Measurements from ENCODE around the gene CTNNA1. TPM values are rescaled to one million over a fixed set of nuclear protein-coding genes. Genes with fewer than 3 reads are reported as not detected.
"Not testable (repeated sequence)": the region's sequence is repeated elsewhere in the genome, so short reads cannot be mapped to it uniquely, and the experiment has no call there.

Gene CTNNA1
- total and polyA plus RNA-seq, 4 donors: 208 to 295 (median 253) TPM

DNA sequence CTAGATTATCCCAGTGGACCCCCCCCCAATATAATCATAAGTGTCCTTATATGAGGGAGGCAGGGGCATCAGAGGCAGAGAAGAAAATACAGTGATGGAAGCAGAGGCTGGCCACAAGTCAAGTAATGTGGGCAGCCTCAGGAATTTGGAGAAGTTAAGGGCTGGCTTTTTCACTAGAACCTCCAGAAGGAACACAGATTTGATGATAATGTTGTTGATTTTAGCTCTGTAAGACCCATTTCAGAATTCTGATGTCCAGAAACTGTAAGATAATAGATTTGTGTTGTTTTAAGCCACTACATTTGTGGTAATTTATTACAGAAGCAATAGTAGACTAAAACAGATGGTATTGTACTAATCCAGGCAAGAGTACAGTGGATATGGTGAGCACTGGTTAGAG lies 158.2 kb downstream of the CTNNA1 start:
- H3K27me3 ChIP-seq (ENCODE audit: control insufficient read depth, insufficient read depth, low read length): no peaks in the 10 kb centered on the region
- no peak overlapping the region for H3K27ac ChIP-seq (ENCODE audit: low read depth, low read length)
- no peak for DNase-seq (ENCODE audit: low read depth in 4 of 6, low spot score in 6 of 6)
- H3K4me3 ChIP-seq (ENCODE audit: low read depth, low read length): no peak overlapping the region
- H3K9me3 ChIP-seq (ENCODE audit: control insufficient read depth, insufficient read depth, low read length): no peaks in the 10 kb centered on the region
- no peaks in the 10 kb centered on the region for H3K4me1 ChIP-seq (ENCODE audit: control insufficient read depth, insufficient read depth, low read length)
- H3K36me3 ChIP-seq (ENCODE audit: control insufficient read depth, insufficient read depth, low read length): peaks cover 4% of the 10 kb centered on the region

DNA sequence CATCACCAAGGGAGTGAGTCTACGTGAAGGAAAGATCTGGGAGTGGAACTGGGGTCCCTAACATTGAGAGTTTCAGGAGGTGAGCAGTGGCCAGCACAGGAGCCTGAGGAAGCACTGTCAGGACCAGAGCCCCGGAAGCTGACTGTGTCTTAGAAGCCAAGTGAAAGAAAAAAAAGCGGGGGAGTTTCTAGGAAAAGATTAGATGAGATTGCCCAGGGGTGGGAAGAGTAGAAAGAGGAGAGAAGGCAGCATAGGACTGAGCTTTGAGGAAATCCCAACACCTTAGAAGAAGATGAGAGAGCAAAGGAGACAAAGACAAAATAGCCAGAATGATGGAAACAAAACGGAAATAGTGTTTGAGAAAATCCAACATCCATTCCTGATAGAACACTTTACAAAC lies 158.9 kb downstream of the CTNNA1 start:
- no peaks in the 10 kb centered on the region for H3K9me3 ChIP-seq (ENCODE audit: control insufficient read depth, insufficient read depth, low read length)
- 90% methylated on average over 3 of the region's 4 CpGs for WGBS (ENCODE audit: insufficient coverage)
- no peak overlapping the region for H3K4me3 ChIP-seq (ENCODE audit: low read depth, low read length)
- no peak overlapping the region for H3K27ac ChIP-seq (ENCODE audit: low read depth, low read length)
- no peak for DNase-seq (ENCODE audit: low read depth in 4 of 6, low spot score in 6 of 6)
- peaks cover 4% of the 10 kb centered on the region for H3K36me3 ChIP-seq (ENCODE audit: control insufficient read depth, insufficient read depth, low read length)
- no peaks in the 10 kb centered on the region for H3K4me1 ChIP-seq (ENCODE audit: control insufficient read depth, insufficient read depth, low read length)
- H3K27me3 ChIP-seq (ENCODE audit: control insufficient read depth, insufficient read depth, low read length): no peaks in the 10 kb centered on the region

DNA sequence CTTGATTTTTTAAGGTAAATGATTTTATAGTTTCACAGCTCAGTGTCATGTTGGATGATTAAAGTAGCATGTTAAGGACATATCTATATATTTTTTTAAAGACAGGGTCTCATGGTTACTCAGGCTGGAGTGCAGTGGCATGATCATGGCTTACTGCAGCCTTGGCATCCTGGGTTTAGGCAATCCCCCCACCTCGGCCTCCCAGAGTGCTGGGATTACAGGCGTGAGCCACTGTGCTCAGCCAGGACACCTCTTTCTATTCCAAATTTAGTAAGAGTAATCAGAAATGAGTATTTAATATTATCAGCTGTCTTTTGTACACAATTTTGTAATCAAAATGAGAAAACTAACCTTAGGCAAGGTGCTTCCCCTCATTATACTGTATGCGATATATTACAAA lies 160.5 kb downstream of the CTNNA1 start:
- no CpG with 5 or more reads among the region's 3 CpGs for WGBS (ENCODE audit: insufficient coverage)
- no peak for DNase-seq (ENCODE audit: low read depth in 4 of 6, low spot score in 6 of 6)
- H3K36me3 ChIP-seq (ENCODE audit: control insufficient read depth, insufficient read depth, low read length): peaks cover 4% of the 10 kb centered on the region
- H3K27ac ChIP-seq (ENCODE audit: low read depth, low read length): no peak overlapping the region
- peaks cover 4% of the 10 kb centered on the region for H3K4me1 ChIP-seq (ENCODE audit: control insufficient read depth, insufficient read depth, low read length)
- no peaks in the 10 kb centered on the region for H3K27me3 ChIP-seq (ENCODE audit: control insufficient read depth, insufficient read depth, low read length)
- H3K9me3 ChIP-seq (ENCODE audit: control insufficient read depth, insufficient read depth, low read length): no peaks in the 10 kb centered on the region
- H3K4me3 ChIP-seq (ENCODE audit: low read depth, low read length): no peak overlapping the region

DNA sequence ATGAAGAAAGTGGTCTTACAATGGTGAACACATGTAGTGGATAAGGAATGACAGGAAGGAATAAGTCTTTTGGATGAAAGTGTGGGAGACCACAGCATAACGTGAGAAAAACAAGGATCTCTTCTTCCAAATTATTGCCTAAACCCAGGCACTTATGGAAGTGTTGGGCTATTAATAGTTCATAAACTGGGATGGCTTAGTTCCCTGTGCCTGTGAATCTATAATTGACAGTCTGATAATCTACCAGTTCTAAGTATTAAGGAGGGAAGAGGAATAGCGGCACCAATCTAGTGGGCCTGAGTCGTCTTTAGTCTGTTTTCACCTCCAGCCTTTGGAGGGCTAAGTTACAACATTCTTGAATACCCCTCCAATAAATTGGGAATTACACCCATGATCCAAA lies 161.1 kb downstream of the CTNNA1 start:
- H3K36me3 ChIP-seq (ENCODE audit: control insufficient read depth, insufficient read depth, low read length): peaks cover 4% of the 10 kb centered on the region
- WGBS (ENCODE audit: insufficient coverage): no CpG with 5 or more reads among the region's 3 CpGs
- H3K4me3 ChIP-seq (ENCODE audit: low read depth, low read length): no peak overlapping the region
- no peaks in the 10 kb centered on the region for H3K9me3 ChIP-seq (ENCODE audit: control insufficient read depth, insufficient read depth, low read length)
- H3K27ac ChIP-seq (ENCODE audit: low read depth, low read length): no peak overlapping the region
- peaks cover 4% of the 10 kb centered on the region for H3K4me1 ChIP-seq (ENCODE audit: control insufficient read depth, insufficient read depth, low read length)
- H3K27me3 ChIP-seq (ENCODE audit: control insufficient read depth, insufficient read depth, low read length): no peaks in the 10 kb centered on the region
- no peak for DNase-seq (ENCODE audit: low read depth in 4 of 6, low spot score in 6 of 6)

DNA sequence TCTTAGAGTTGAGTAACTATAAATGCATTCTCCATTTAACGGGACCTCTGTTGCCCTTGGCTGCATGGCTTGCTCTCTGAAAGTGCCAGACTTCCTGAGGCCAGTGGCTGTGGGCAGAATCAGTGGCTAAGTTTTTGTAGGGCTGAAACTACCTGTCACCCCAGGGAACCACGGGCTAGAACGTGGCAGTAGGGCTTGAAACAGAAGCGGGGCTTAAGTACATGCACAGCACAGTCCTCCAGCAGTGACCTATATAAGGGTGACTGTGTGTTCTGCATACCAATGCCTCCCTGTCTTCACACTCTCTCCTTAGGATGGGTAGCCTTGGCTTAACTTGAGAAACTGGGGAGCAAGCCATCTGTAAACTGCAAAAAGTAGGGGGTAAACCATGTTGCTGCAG lies 165.5 kb downstream of the CTNNA1 start:
- DNase-seq (ENCODE audit: low read depth in 4 of 6, low spot score in 6 of 6): peak in 1 of 6 donors; percentile 45
- Histone ChIP-seq H3K27ac (ENCODE audit: low read depth, low read length) (no peak overlapping the region), H3K9me3 (ENCODE audit: control insufficient read depth, insufficient read depth, low read length) (no peaks in the 10 kb centered on the region), H3K27me3 (ENCODE audit: control insufficient read depth, insufficient read depth, low read length) (no peaks in the 10 kb centered on the region), H3K36me3 (ENCODE audit: control insufficient read depth, insufficient read depth, low read length) (peaks cover 4% of the 10 kb centered on the region), H3K4me1 (ENCODE audit: control insufficient read depth, insufficient read depth, low read length) (peaks cover 4% of the 10 kb centered on the region), H3K4me3 (ENCODE audit: low read depth, low read length) (no peak overlapping the region)
- WGBS (ENCODE audit: insufficient coverage): 7% methylated on average over 3 of the region's 4 CpGs

DNA sequence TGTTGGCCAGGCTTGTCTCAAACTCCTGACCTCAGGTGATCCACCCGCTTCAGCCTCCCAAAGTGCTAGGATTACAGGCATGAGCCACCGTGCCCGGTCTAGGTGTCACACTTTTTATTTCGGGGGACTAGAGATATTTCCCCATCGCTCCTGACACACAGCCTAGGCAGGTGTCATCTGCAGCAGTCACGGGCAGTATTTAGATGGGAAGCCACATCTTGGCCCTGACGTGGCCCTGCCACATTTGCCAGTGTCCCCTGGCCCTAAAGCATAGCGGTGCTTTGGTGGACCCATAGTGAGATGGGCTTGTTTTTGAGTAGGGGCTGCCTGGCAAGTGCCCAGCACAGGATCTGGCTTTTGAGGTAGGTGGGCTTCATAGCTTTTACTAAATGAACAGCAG lies 167.0 kb downstream of the CTNNA1 start:
- Histone ChIP-seq H3K9me3 (ENCODE audit: control insufficient read depth, insufficient read depth, low read length) (no peaks in the 10 kb centered on the region), H3K4me1 (ENCODE audit: control insufficient read depth, insufficient read depth, low read length) (peaks cover 4% of the 10 kb centered on the region), H3K36me3 (ENCODE audit: control insufficient read depth, insufficient read depth, low read length) (peaks cover 7% of the 10 kb centered on the region), H3K27ac (ENCODE audit: low read depth, low read length) (no peak overlapping the region), H3K27me3 (ENCODE audit: control insufficient read depth, insufficient read depth, low read length) (no peaks in the 10 kb centered on the region), H3K4me3 (ENCODE audit: low read depth, low read length) (no peak overlapping the region)
- DNase-seq (ENCODE audit: low read depth in 4 of 6, low spot score in 6 of 6): no peak
- WGBS (ENCODE audit: insufficient coverage): 95% methylated on average over 7 of the region's 8 CpGs

DNA sequence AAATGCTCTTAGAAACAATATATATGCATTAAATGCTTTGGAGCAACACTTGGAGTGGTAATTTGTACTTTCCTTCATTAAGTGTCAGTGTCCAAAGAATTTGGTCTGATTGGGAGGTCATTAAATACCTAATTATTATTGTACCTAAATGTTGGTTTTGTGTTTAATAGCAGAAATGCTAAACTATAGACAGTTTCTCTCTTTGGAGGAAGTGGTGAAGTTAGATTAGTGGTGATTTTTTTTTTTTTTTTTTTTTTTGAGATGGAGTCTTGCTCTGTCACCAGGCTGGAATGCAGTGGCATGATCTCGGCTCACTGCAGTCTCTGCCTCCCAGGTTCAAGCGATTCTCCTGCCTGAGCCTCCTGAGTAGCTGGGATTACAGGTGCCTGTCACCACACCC lies 168.1 kb downstream of the CTNNA1 start:
- H3K36me3 ChIP-seq (ENCODE audit: control insufficient read depth, insufficient read depth, low read length): peaks cover 19% of the 10 kb centered on the region
- not testable (repeated sequence) for H3K27ac ChIP-seq (ENCODE audit: low read depth, low read length); H3K9me3 ChIP-seq (ENCODE audit: control insufficient read depth, insufficient read depth, low read length); DNase-seq (ENCODE audit: low read depth in 4 of 6, low spot score in 6 of 6); H3K27me3 ChIP-seq (ENCODE audit: control insufficient read depth, insufficient read depth, low read length); H3K4me1 ChIP-seq (ENCODE audit: control insufficient read depth, insufficient read depth, low read length); H3K4me3 ChIP-seq (ENCODE audit: low read depth, low read length)
- WGBS (ENCODE audit: insufficient coverage): no CpG with 5 or more reads among the region's 2 CpGs

DNA sequence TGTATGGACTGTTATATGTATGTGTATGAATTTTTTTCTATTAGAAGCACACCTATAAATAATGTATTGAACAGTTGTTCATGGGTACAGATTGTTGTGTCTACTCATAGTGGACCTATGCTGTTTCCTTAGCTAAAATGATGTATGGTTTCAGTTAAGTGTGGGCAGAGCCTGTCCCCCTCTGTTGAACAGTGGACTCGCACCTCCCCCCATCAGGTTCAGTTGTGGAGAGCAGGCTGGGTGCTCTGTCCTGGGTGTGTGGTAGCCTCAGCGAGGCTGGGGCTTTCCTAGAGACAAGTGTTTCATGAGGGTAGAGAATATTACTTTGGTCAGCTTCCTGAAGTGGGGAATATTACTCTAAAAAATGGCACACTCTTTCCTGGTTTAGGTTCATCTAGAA lies 169.3 kb downstream of the CTNNA1 start:
- no peak overlapping the region for H3K27ac ChIP-seq (ENCODE audit: low read depth, low read length)
- H3K9me3 ChIP-seq (ENCODE audit: control insufficient read depth, insufficient read depth, low read length): no peaks in the 10 kb centered on the region
- WGBS (ENCODE audit: insufficient coverage): no CpG with 5 or more reads among the region's 2 CpGs
- DNase-seq (ENCODE audit: low read depth in 4 of 6, low spot score in 6 of 6): no peak
- H3K36me3 ChIP-seq (ENCODE audit: control insufficient read depth, insufficient read depth, low read length): peaks cover 27% of the 10 kb centered on the region
- H3K4me1 ChIP-seq (ENCODE audit: control insufficient read depth, insufficient read depth, low read length): peaks cover 10% of the 10 kb centered on the region
- no peak overlapping the region for H3K4me3 ChIP-seq (ENCODE audit: low read depth, low read length)
- no peaks in the 10 kb centered on the region for H3K27me3 ChIP-seq (ENCODE audit: control insufficient read depth, insufficient read depth, low read length)

DNA sequence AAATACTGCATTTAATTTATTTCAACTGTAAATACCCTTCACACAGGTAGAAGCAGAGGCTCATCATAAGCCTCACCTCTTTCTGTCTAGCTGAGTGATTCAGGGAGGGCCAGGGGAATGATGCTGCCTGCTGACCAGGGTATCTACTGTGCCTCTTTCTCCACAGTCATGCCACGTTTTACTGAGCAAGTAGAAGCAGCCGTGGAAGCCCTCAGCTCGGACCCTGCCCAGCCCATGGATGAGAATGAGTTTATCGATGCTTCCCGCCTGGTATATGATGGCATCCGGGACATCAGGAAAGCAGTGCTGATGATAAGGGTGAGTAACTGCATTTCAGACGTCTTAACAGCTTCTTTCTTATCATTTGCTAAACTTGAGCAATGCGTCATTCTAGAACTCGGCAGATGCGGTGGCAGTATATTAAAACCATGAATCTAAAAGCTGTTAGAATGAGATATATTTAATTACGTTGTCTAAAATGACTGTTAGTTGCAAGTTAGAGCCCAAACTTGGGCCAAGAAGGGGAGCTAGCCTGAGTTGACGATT lies 171.9 kb downstream of the CTNNA1 start:
- no peaks in the 10 kb centered on the region for H3K9me3 ChIP-seq (ENCODE audit: control insufficient read depth, insufficient read depth, low read length)
- H3K4me3 ChIP-seq (ENCODE audit: low read depth, low read length): no peak overlapping the region
- 100% methylated on average over 7 of the region's 12 CpGs for WGBS (ENCODE audit: insufficient coverage)
- no peak overlapping the region for H3K27ac ChIP-seq (ENCODE audit: low read depth, low read length)
- peaks cover 31% of the 10 kb centered on the region for H3K4me1 ChIP-seq (ENCODE audit: control insufficient read depth, insufficient read depth, low read length)
- no peak for DNase-seq (ENCODE audit: low read depth in 4 of 6, low spot score in 6 of 6)
- no peaks in the 10 kb centered on the region for H3K27me3 ChIP-seq (ENCODE audit: control insufficient read depth, insufficient read depth, low read length)
- peaks cover 44% of the 10 kb centered on the region for H3K36me3 ChIP-seq (ENCODE audit: control insufficient read depth, insufficient read depth, low read length)

DNA sequence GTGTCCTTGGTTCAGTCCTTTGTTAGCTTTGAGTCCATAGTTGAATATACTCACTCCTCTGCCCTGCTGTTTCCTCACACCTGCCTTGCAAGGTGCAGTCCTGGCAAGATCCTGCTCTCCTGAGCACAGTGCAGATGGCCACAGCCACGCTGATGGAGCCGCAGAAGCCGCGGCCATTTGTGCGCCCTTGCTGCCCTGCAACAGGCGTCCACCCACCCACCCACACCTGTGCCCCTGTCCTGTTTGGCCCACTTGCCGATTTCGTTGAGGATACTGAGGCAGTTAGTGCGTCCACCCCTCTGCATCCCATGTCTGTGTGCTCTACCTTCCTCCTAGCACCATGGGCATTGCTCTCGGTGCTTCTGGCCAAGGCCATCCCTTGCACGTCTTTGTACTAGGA lies 173.0 kb downstream of the CTNNA1 start:
- DNase-seq (ENCODE audit: low read depth in 4 of 6, low spot score in 6 of 6): no peak
- peaks cover 38% of the 10 kb centered on the region for H3K4me1 ChIP-seq (ENCODE audit: control insufficient read depth, insufficient read depth, low read length)
- H3K9me3 ChIP-seq (ENCODE audit: control insufficient read depth, insufficient read depth, low read length): no peaks in the 10 kb centered on the region
- no peaks in the 10 kb centered on the region for H3K27me3 ChIP-seq (ENCODE audit: control insufficient read depth, insufficient read depth, low read length)
- H3K36me3 ChIP-seq (ENCODE audit: control insufficient read depth, insufficient read depth, low read length): peaks cover 54% of the 10 kb centered on the region
- no peak overlapping the region for H3K4me3 ChIP-seq (ENCODE audit: low read depth, low read length)
- WGBS (ENCODE audit: insufficient coverage): 96% methylated on average over 11 of the region's 11 CpGs
- H3K27ac ChIP-seq (ENCODE audit: low read depth, low read length): no peak overlapping the region
